A204.1 (cell line): Measurements from ENCODE around the gene MSANTD1.
"Not testable (repeated sequence)": the region's sequence is repeated elsewhere in the genome, so short reads cannot be mapped to it uniquely, and the experiment has no call there.

Experiments used
- FAIRE-seq: peaks from 2 replicates; lab custom pipeline; 2012; peaks lifted over from hg19 to GRCh38; lab: Jason Lieb, UNC

Gene MSANTD1

GRCh38 chr4:3291411-3291968 lies 42.5 kb downstream of the MSANTD1 start:
- FAIRE-seq, result no peak

GRCh38 chr4:3291969-3292570 lies 43.1 kb downstream of the MSANTD1 start:
- no peak for FAIRE-seq

- no peak for FAIRE-seq
These were observed 43.8 kb downstream of the MSANTD1 start, which contains the start of gene RGS12 for GRCh38 chr4:3292571-3293400. RGS12 (plus strand) TSS chr4:3293021; CDS start chr4:3316171, 23,150 bp downstream.

GRCh38 chr4:3293401-3294391 lies 44.7 kb downstream of the MSANTD1 start:
- no peak for FAIRE-seq

- no peak for FAIRE-seq
These were observed 45.7 kb downstream of the MSANTD1 start for GRCh38 chr4:3294401-3295241.

- no peak for FAIRE-seq
These were observed 47.1 kb downstream of the MSANTD1 start for GRCh38 chr4:3295837-3296624.

- no peak for FAIRE-seq
These were observed 47.7 kb downstream of the MSANTD1 start for GRCh38 chr4:3296651-3297050.

GRCh38 chr4:3297066-3297859 lies 48.3 kb downstream of the MSANTD1 start:
- FAIRE-seq, result no peak

- no peak for FAIRE-seq
These were observed 50.4 kb downstream of the MSANTD1 start for GRCh38 chr4:3299122-3299975.

GRCh38 chr4:3299976-3300671 lies 51.2 kb downstream of the MSANTD1 start:
- no peak for FAIRE-seq

- not testable (repeated sequence) for FAIRE-seq
These were observed 51.9 kb downstream of the MSANTD1 start for GRCh38 chr4:3300882-3301281.

- FAIRE-seq, result no peak
These were observed 52.7 kb downstream of the MSANTD1 start for GRCh38 chr4:3301450-3302172.

GRCh38 chr4:3302173-3302785 lies 53.3 kb downstream of the MSANTD1 start:
- no peak for FAIRE-seq

GRCh38 chr4:3302786-3303564 lies 54.0 kb downstream of the MSANTD1 start:
- no peak for FAIRE-seq

- FAIRE-seq, result no peak
These were observed 54.5 kb downstream of the MSANTD1 start for GRCh38 chr4:3303565-3303824.
